ENCODE measurements around the gene PLCD4.

PLCD4 gene

DNA sequence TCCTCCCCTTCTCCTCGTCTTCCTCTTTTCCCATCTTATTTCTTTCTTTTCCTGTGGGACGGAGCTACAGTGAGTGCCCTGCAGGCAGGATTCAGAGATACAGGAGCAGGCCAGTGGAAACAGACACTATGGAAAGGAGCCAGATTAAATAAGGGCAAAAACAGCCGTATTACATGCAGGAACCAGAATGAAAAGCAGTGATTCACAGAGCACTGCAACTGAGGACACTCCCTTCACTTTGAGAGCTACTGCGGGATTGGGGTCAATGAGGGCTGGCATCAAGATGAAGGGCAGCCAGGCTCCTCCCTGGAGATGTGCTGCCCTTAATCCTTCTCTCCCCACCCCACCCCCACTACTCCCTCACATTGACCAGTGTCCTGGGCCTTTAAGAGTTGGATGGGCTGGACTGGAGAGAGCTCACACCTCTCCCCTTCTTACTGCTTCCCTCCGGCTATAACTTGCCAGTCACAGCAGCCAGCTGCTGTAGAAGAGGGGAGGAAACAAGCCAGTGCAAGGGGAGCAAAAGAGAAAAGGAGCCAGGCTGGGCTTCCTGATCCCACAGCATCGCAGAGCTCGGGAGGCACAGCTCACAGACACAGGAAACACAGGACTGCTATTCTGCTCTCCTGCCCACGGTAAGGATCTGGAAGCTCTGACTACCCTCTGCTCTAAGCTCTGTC, at the start of gene PLCD4:
Gene PLCD4, plus strand, starts transcription at position 464 of the 680 bp plus-strand sequence. CDS start 7,841 bp downstream, outside the sequence.
- DNase-seq (ENCODE audit: low read depth in 3 of 3) = no peak

DNA sequence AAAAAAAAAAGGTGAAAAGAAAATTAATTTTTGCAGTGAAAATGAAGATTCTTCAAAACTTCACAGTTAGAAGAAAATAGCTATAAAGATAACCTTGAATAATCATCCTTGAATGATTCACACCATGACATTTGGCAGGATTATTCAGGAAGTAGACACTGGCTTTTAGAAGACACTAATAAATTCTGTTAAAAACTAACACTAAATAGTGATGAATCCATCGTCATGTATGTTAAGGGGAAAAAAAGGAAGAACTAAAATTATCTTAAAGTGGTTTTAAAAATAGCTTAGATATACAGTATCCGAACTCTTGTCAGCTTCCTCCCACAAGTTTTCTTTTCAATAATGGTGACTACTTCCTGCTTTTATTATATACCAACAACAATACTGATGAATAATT, 49.8 kb upstream of the PLCD4 start:
- no peak for DNase-seq (ENCODE audit: low read depth in 3 of 3)

DNA sequence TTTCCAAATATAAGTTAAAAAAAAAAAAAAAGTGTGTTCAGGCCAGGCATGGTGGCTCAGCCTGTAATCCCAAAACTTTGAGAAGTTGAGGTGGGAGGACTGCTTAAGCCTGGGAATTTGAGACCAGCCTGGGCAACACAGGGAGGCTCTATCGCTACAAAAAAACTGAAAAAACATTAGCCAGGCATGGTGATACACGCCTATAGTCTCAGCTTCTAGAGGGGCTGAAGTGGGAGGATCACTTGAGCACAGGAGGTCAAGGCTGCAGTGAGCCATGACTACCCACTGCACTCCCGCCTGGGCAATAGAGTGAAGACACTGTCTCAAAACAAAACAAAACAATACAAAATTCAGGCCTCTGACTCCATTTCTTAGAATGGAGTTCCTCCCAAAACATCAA, 48.7 kb upstream of the PLCD4 start:
- no peak for DNase-seq (ENCODE audit: low read depth in 3 of 3)

DNA sequence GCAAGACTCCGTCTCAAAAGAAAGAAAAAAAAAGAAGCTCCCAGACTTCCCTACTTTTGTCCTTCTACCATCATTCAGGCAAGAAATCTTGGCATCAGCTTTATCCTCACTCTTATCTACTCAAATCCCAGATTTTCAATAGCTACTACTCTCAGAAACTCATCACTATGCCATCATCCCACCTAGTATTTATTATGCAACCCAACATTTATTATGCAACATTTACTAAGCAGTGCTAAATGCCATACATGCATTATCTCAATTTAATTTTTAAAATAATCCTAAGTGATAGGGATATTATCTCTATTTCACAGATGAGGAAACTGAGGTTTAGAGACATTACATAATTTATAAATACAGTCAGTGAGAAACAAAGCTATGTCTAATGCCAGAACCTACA, 43.6 kb upstream of the PLCD4 start:
- DNase-seq (ENCODE audit: low read depth in 3 of 3) = no peak

DNA sequence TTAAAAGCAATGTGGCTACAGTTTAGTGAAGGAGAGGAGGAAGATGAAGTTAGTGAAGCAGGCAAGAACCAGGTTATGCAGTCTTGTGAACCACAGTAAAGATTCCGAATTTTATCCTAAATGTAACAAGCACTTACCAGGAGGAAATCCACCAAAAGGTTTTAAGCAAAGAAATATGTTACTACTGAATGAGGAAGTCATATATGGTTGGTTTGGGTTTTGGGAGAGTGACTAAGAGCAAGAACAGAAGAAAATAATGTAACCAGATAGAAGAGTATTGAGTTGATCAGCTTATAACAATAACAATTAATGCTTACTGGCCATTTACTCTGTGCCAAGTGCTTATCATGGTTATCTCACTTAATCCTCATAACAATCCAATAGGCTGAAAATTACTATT, 41.4 kb upstream of the PLCD4 start:
- no peak for DNase-seq (ENCODE audit: low read depth in 3 of 3)

DNA sequence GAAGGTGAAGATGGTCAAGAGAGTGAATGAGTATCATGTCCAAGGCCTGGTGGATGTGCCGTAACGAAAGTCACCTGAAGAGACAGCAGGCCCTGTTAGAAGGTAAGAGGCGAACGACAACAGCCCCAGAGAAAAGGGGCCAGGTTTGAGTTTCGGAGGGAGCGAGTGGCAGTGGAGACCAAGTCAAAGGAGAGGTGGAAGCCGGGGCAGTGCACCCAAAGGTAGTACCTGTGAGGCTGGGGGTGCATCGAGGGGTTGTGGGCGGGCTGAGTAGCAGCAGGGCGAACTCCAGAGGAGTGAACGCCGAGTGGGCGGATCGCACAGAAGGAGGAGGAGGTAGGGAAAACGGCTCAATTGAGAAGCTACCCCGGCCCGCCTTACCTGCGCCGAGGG, 39.9 kb upstream of the PLCD4 start:
- DNase-seq (ENCODE audit: low read depth in 3 of 3) = peak in 1 of 3 experiments; percentile 67

DNA sequence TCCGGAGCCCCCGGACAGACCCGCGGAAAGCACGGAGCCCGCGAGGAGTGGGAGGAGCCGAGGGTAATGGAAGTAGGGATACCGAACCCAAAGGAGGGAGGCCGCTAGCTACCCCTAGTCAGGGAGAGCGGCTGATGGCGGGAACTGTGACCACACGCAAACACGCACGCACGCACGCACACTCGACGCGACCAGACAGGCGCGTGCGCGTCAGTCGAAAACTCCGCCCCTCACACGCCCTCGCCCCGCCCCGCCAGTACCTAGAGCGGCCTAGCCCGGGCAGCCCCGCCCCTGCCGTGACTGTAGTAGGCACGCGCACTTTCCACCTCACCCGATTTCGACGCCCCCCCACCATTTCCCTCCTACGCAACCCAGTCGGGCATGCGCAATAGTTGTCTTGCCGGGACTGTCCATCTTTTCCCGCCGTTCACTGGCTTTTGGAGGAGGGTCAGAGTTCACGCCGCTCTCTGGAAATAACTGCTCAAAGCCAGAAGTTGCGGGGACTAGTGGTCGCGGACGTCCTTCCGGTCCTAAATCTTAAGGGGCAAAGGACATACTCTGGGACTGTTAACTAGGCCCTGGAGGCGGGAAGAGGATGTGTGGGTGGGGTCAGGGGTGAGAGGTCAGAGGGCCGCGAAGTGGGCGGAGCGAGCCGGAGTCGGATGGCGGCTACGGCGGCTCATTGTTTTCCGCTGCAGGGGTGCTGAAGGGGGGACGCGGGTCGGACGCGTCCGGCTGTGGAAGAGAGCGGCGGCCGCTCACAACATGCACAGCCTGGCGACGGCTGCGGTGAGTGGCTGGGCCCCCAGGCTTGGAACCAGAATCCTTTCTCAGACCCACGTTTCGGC, 39.3 kb upstream of the PLCD4 start, which contains the start of the genes CNOT9 and USP37:
Gene CNOT9, plus strand, starts transcription at position 650 of the 848 bp plus-strand sequence. Its CDS starts 116 bp downstream, at position 766.
Gene USP37, minus strand, starts transcription at position 162 of the 848 bp plus-strand sequence. CDS start 9,698 bp downstream, outside the sequence.
- peak; percentile 100 for DNase-seq (ENCODE audit: low read depth in 3 of 3)

DNA sequence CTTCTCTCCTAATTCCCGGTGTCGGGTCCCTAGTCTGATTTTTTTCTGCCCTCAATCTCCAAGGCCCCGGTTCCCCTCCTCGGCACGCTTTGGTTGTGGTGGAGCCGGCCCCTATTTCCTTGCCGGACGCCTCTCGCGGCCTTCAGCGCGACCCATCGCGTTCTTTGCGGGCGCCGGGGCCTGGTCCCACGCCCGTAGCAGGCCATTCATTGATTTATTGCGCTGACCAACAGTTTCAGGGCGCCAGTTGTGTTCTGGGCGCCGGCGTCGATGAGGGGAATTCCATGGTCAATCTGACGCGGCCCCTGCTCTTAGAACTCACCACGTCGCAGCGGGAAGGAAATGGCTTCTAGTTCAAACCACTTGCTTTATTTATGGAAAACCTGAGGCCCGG, 38.7 kb upstream of the PLCD4 start:
- DNase-seq (ENCODE audit: low read depth in 3 of 3) = peak; percentile 19 to 30 (median 28)

DNA sequence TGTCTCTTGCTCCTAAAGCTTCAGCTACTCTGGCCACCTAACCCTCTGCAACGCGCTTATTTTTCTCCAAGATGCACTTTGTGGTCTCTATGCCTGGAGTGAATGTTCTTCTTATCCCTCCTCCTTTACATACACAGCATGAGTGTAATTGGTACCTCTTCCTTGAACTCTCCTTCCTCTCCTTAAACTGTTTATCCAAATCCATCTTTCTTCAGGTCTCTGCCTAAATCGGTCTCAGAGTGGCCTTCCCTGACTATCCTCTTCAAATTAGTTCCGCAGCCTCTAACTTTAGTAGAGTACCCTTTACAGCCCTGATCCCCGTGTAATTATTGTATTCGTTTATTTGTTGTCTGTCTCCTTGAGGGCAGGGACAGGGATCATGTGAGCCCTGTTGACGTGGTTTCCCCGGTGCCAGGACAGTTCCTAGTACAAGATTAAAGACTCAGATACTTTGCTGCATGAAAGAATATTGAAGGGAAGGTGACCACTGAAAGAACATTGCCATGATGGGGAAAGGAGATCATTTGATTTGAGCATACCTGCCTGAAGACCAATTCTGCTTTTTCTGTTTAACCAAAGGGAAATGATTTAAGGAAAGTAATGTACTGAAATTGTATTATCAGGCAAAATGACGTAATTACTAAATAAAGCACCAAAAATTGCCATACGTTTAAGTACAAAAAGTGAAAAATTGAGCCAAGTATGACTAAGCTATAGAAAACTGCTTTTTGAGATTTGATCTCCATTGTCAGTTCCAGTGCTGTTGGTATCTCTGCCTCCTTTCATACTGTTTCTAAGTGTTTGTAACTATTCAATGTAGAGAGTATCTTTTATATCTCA, 37.8 kb upstream of the PLCD4 start:
- no peak for DNase-seq (ENCODE audit: low read depth in 3 of 3)

DNA sequence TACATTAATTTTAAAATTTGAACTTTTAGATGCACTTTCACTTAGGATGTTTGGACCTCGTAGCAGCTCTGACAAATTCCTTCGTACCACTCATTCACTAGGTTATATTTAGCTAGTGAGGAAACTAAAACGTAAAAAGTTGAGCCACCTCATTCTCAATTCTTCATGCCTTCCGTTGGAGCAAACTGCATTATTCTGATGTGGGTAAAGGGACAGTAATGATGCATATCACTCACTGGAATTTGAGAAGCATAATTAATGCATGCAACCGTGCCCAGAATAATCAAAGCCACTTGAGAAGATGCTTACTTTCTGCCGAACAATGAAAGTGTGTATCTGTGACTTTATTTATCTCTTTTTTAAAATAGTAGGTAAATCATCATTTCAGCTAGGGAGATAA, 36.8 kb upstream of the PLCD4 start:
- no peak for DNase-seq (ENCODE audit: low read depth in 3 of 3)

DNA sequence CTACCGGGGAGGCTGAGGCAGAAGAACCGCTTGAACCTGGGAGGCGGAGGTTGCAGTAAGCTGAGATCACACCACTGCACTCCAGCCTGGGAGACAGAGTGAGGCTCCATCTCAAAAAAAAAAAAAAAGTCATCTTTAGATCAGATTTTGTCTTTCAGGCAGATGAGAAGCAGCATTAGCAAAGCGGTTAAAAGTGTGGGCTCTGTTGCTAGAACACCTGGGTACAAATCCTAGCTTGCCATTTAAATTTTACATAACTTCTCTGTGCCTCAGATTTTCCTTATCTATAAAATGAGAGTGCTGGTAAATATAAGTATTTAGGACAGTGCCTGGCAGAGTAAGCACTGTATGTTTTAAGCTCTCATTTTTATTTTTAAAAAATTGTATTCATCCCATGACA, 30.8 kb upstream of the PLCD4 start:
- no peak for DNase-seq (ENCODE audit: low read depth in 3 of 3)

DNA sequence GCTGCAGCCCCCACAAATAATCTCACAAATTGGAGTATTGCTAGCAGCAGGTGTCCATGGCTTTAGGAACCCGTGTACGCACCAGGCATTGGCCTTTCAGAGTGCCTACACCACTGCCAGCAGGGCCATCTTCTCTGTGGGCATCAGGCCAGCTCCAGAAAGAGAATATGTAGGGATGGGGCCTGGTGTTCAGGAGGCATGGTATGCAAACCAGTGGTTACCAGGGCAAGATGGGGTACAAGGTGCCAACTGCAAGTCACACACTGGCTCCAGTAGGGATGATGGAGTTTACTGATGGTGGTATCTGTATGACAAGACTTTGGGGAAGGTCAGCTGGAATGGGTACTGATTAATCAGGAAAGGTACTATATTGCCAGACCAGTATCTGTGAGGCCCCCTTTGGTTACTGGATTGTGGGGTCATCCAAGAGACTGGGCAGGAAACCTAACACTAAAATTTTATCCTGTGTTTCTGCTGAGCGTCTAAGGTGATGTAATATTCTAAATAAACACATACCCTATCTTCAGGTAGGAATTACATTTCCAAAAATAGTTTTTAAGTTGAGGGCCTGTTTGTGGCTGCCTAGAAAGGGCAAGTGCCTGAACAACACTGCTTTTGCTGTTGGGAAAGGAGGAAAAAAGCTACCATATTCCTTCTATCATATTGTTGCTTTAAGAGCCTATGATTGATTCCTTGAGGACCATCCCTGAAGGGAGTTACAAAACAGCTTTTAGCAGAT, 30.0 kb upstream of the PLCD4 start:
- DNase-seq (ENCODE audit: low read depth in 3 of 3) = no peak

DNA sequence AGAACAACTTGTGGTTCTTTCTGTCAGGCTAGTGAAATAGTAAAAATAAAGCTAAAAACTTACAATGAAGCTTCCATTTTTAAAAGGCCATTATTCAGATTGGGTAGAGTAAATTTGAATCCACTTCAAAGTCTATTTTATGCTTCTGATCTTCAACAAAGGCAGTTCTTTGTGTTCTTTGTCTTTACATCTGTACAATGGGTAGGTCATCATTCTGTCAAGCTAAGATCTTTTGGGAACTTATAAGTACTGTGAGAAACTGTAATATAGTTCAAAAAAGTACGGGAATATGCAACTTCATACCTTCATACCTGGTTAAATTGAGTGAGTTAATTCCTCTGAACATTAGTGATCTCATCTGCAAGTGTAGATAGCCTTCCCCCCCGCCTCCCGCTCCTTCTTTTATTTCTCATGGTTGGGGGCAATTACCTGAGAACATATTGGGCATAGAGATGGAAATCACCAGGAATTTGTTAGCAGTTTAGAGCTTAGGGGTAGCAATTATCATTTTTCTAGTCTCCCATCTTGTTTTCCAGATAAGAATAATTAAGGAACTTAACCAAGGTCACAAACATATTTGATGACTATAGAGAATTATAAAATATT, 29.3 kb upstream of the PLCD4 start:
- no peak for DNase-seq (ENCODE audit: low read depth in 3 of 3)

DNA sequence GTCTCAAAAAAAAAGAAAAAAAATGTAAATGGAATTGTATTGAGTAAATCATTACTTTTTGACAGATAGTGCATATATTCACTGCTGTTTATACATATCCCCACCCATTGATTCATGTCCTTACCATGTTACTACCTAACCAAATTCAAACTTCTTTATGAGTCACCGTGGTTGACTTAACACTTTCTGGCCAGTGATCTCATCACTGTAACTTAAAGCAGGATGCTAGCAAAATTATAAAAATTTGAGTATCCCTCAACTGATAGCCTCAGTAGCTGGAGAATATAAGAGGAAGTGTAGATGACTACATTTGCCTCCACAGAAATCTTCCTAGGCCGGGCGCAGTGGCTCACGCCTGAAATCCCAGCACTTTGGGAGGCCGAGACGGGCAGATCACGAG, 25.6 kb upstream of the PLCD4 start:
- no peak for DNase-seq (ENCODE audit: low read depth in 3 of 3)

DNA sequence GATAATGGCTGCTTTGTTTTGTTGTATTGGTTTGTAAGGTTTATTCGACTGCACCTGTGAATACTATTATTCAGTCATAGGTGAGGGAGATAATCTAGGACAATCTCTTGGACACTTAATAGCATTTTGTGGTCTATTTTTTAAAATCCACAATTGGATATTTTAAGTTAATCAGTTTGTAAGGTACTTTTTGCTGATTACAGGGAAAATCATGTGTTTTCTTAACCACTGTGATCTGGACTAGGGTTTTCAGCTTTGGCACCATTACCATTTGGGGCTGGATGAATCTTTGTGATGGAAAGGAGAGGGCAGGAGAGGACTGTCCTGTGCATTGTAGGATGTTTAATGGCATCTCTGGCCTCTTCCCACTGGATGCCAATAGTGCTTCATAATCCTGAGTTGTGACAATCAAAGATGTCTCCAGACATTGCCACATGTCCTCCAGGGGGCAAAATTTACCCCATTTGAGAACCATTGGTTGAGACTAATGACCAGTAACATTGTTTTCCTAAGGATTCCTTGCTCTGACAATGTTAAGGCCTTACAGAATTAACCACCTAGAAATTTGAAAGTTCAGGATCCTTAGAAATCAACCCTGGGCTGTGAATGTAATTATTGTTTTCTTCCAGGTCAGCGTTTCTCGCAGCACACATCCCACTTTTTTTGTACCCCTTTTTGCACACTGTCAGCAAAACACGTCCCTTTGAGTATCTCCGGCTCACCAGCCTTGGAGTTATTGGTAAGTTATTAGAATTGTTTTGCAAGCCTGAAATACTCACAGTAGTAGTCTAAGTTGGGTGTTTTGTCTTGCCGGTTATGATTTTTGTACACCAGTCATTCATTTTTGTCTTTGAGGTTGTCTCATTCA, 23.5 kb upstream of the PLCD4 start:
- no peak for DNase-seq (ENCODE audit: low read depth in 3 of 3)

DNA sequence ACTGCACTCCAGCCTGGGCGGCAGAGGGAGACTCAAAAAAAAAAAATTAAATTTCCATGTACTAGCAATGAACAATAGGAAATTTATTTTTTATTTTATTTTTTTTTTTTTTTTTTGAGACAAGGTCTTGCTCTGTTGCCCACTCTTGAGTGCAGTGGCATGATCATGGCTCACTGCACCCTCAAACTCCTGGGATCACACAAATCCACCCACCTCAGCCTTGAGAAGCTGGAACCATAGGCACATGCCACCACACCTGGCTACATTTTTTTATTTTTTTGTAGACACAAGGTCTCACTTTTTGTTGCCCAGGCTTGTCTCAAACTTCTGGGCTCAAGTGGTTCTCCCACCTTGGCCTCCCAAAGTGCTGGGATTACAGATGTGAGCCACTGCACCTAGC, 22.2 kb upstream of the PLCD4 start:
- DNase-seq (ENCODE audit: low read depth in 3 of 3) = no peak

DNA sequence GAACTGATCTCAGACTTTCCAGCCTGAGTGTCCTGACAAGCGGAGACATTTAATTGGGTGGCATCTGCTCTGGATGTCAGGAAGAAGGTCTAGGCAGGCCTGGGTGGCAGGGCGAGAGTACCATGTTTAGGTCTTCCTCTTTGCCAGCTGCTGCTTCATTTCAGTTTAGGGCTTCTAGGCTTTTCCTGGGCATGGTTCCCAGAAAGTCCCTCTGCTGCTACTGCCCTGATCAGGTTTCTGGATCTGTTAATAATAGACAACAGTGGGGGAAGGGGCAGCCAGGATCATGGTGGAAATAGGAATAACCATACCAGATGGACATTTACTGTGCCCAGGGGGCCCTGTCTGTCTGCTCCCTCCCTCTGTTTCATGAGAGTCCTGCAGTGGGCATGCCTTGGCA, 2.3 kb upstream of the PLCD4 start:
- no peak for DNase-seq (ENCODE audit: low read depth in 3 of 3)

DNA sequence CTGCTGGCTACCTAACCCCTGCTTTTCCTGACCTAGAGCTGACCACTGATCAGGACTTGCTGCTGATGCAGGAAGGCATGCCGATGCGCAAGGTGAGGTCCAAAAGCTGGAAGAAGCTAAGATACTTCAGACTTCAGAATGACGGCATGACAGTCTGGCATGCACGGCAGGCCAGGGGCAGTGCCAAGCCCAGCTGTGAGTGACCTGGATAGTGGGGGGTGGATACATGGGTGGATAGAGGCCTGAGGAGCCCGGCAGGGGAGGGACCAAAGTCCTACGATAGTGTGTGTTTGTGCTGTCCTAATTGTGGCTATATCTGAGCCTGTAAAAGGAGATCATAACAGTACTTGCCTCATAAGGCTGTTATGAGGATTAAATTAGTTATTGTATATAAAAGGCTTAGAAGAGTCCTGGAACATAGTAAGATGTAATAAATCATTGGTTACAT, 8.2 kb downstream of the PLCD4 start:
- no peak for DNase-seq (ENCODE audit: low read depth in 3 of 3)

DNA sequence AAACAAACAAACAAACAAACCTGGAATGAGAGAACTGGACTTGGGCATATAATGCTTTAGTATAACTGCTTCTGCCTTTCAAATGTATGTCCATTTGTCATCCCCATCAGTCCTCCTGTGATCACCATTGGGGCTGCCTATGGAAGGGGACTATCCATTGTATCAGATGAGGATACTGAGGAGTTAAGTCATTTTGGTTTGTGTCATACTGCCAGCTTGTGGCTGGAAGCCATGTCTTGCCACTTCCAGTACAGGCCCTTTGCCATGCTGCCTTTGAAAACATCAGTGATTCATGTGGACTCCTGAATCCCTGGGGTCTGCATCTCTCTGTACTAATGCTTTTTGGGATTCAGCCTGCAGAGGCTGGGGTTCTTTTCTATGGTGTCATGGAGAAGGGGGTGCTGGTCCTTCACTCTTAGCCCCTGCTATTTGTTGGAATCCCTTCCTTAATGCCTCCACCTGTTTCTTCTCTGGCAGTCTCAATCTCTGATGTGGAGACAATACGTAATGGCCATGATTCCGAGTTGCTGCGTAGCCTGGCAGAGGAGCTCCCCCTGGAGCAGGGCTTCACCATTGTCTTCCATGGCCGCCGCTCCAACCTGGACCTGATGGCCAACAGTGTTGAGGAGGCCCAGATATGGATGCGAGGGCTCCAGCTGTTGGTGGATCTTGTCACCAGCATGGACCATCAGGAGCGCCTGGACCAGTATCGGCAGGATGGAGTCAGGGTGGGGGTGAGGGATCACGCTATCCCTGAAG, 10.6 kb downstream of the PLCD4 start:
- no peak for DNase-seq (ENCODE audit: low read depth in 3 of 3)

Measured in stimulated activated CD4-positive, alpha-beta T cell treated with anti-CD3 and anti-CD28 coated beads, TNF-alpha, amount 100 ng/mL, for 4 hours (primary cell).